Neural cell (in vitro differentiated cells): Measurements from ENCODE around the gene FOXL3.

ENCODE experiments used
- CTCF ChIP-seq: fragments of 450-650 bp; IDR thresholded peaks from 2 replicates; pipeline ENCODE4 v1.5.1; 2014; ENCODE audit warnings: antibody characterized with exemption, mild to moderate bottlenecking, moderate library complexity; ENCODE audit not compliant: poor library complexity, severe bottlenecking
- EP300 ChIP-seq: fragments of 450-650 bp; conservative IDR thresholded peaks from 2 replicates; pipeline ENCODE4 v1.6.1; 2014; ENCODE audit warnings: antibody characterized with exemption, mild to moderate bottlenecking, moderate library complexity; ENCODE audit not compliant: poor library complexity, severe bottlenecking
- EZH2 ChIP-seq: fragments of 200-600, 300-800 bp; shearing (Covaris generic), sonication (generic); IDR thresholded peaks from 2 replicates; pipeline ENCODE4 v1.6.1; 2014; ENCODE audit warnings: antibody characterized with exemption, low read length, borderline replicate concordance, mild to moderate bottlenecking; ENCODE audit not compliant: insufficient read depth, poor library complexity, severe bottlenecking
- MXI1 ChIP-seq: fragments of 450-650 bp; conservative IDR thresholded peaks from 2 replicates; pipeline ENCODE4 v1.6.1; 2014; ENCODE audit warnings: antibody characterized with exemption, mild to moderate bottlenecking; ENCODE audit not compliant: poor library complexity, severe bottlenecking
- POLR2AphosphoS5 ChIP-seq: IDR thresholded peaks from 2 replicates; pipeline ENCODE4 v1.6.1; 2012
- REST ChIP-seq: IDR thresholded peaks from 2 replicates; pipeline ENCODE4 v1.6.1; 2012; ENCODE audit warnings: borderline replicate concordance
- SMC3 ChIP-seq: fragments of 450-650 bp; conservative IDR thresholded peaks from 2 replicates; pipeline ENCODE4 v1.6.1; 2014; ENCODE audit warnings: antibody characterized with exemption, mild to moderate bottlenecking, moderate library complexity; ENCODE audit not compliant: poor library complexity
- TAF1 ChIP-seq: IDR thresholded peaks from 2 replicates; pipeline ENCODE4 v1.6.1; 2012; ENCODE audit warnings: low read depth

- TF ChIP-seq REST (no peak), CTCF (no peak), TAF1 (no peak), EZH2 (no peak), POLR2AphosphoS5 (no peak), EP300 (no peak), MXI1 (no peak), SMC3 (no peak)
These were observed 19.5 kb upstream of the FOXL3 start for GRCh38 chr7:270351-270983.
